ENCODE results near the gene PKHD1. TPM values are rescaled to one million over a fixed set of nuclear protein-coding genes. Genes with fewer than 3 reads are reported as not detected.

PKHD1 gene
- total RNA-seq, 2 donors from 2014 or later, result 33.3 to 53.4 TPM

DNA sequence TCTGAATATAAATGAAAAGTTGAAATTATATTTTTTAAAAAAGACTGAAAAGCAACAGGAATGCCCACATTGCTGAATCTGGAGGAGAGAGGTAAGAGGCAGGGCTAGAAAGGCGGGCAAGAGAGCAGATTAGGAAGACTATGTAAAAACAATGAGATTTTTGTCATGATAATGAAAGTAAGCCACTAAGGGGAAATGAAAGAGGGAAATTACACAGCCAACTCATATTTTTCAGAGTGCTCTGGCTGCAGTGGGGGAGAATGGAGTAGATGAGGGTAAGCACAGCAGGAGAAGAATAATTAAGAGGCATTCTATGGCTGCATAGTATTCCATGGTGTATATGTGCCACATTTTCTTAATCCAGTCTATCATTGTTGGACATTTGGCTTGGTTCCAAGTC, 281.9 kb downstream of the PKHD1 start:
- no peak overlapping the region for H3K4me3 ChIP-seq

DNA sequence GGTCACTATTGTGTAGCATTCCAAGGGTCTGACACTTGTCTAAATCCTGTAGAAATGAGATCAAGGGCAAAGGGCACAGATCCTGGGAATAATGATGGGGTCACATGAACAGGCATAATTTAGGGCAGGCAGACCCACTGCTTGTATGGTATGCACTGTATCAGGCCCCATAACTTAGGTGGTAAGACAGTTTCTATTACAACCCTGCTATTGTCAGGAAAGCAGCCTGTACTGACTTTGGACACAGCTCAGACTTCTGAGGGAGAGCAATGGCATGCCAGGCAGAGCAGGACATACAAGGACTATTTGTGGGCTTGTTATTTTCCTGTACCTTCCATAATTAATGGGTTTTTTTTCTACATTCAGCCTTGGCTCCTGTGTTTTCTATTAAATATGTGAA, 286.8 kb downstream of the PKHD1 start:
- Histone ChIP-seq H3K9me3 (peaks cover 0 to 5% (median 0%) of the 10 kb centered on the region in 3 donors), H3K4me3 (no peak overlapping the region), H3K27me3 (no peaks in the 10 kb centered on the region), H3K4me1 (no peaks in the 10 kb centered on the region), H3K27ac (no peak overlapping the region), H3K36me3 (replicated peaks in 1 of 2; ENCODE audit: insufficient read depth in 1 of 2, low read depth in 2 of 2) (no peaks in the 10 kb centered on the region)
- TF ChIP-seq, protein P1, sequence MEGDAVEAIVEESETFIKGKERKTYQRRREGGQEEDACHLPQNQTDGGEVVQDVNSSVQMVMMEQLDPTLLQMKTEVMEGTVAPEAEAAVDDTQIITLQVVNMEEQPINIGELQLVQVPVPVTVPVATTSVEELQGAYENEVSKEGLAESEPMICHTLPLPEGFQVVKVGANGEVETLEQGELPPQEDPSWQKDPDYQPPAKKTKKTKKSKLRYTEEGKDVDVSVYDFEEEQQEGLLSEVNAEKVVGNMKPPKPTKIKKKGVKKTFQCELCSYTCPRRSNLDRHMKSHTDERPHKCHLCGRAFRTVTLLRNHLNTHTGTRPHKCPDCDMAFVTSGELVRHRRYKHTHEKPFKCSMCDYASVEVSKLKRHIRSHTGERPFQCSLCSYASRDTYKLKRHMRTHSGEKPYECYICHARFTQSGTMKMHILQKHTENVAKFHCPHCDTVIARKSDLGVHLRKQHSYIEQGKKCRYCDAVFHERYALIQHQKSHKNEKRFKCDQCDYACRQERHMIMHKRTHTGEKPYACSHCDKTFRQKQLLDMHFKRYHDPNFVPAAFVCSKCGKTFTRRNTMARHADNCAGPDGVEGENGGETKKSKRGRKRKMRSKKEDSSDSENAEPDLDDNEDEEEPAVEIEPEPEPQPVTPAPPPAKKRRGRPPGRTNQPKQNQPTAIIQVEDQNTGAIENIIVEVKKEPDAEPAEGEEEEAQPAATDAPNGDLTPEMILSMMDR (IDR thresholded peaks at IDR 0.05), result no peak
- no peak for TF ChIP-seq POLR2A (IDR thresholded peaks at IDR 0.05)
- ATAC-seq (no peak), DNase-seq (no peak)
- intact Hi-C loops (cut with DNase I), result no loop called here

More for the DNA sequence above, 281.9 kb downstream of the PKHD1 start:
- DNase-seq (no peak), ATAC-seq (no peak)
- H3K27ac ChIP-seq, result no peak overlapping the region
- no peaks in the 10 kb centered on the region for H3K9me3 ChIP-seq
- intact Hi-C loops (cut with DNase I), result no loop called here
- TF ChIP-seq, protein P1 (IDR thresholded peaks at IDR 0.05), result no peak
- TF ChIP-seq POLR2A (IDR thresholded peaks at IDR 0.05), result no peak
- no peaks in the 10 kb centered on the region for H3K4me1 ChIP-seq
- 70 to 72% methylated on average over 1 of the region's 1 CpG for WGBS, 2 donors
- H3K36me3 ChIP-seq (replicated peaks in 1 of 2; ENCODE audit: insufficient read depth in 1 of 2, low read depth in 2 of 2), result no peaks in the 10 kb centered on the region
- H3K27me3 ChIP-seq, result no peaks in the 10 kb centered on the region

DNA sequence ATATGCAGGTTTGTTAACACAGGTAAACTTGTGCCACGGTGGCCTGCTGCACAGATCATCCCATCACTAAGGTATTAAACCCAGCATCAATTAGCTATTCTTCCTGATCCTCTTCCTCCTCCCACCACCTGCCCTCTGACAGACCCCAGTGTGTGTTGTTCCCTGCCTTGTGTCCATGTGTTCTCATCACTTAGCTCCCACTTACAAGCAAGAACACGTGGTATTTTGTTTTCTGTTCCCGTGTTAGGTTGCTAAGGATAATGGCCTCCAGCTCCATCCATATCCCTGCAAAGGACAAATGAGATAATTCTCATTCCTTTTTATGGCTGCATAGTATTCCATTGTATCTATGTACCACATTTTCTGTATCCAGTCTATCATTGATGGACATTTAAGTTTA, 294.0 kb downstream of the PKHD1 start:
- H3K4me3 ChIP-seq, result no peak overlapping the region
- H3K27me3 ChIP-seq, result no peaks in the 10 kb centered on the region
- peaks cover 0 to 5% (median 0%) of the 10 kb centered on the region in 3 donors for H3K9me3 ChIP-seq
- intact Hi-C loops (cut with DNase I), result no loop called here
- no peaks in the 10 kb centered on the region for H3K36me3 ChIP-seq (replicated peaks in 1 of 2; ENCODE audit: insufficient read depth in 1 of 2, low read depth in 2 of 2)
- DNase-seq (no peak), ATAC-seq (no peak)
- 78 to 87% methylated on average over 3 of the region's 3 CpGs for WGBS, 2 donors
- no peaks in the 10 kb centered on the region for H3K4me1 ChIP-seq
- no peak for TF ChIP-seq POLR2A (IDR thresholded peaks at IDR 0.05)
- TF ChIP-seq, protein P1 (IDR thresholded peaks at IDR 0.05), result no peak
- no peak overlapping the region for H3K27ac ChIP-seq

DNA sequence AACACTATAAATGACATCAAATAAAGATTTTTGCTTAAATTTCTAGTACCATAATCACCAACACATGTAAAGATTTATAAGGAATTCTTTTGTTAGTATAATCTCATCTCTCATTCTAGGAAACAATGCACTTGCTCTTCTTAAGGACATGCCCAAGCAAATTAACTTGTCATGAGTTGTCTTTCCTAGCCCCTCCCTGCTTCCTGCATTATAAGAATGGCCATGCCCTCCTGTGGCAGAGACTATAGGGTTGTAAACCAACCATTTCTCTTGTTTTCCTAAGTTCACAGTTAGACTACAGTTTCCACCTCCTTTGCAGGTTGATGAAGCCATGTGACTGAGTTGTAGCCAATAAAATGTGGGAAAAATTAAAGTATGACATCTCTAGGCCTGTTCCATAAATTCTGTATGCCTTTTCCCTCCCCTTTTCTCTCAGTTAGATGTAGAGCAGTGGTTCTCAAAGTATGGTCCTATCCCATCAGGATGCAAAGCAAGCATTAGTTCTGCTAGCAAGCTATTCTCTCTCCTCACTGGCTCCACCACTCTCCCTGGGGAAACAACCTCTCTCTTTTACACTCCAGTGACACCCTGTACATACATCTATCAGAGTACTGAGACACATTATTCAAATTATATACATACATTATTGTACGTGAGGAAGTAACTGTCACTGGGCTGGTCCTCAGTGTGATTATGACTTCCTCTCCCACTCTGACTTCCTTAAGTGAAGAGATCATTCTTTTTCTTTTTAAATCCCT, 295.0 kb downstream of the PKHD1 start:
- ATAC-seq (no peak), DNase-seq (no peak)
- H3K27ac ChIP-seq, result no peak overlapping the region
- H3K4me1 ChIP-seq, result no peaks in the 10 kb centered on the region
- no peak overlapping the region for H3K4me3 ChIP-seq
- H3K27me3 ChIP-seq, result no peaks in the 10 kb centered on the region
- WGBS, 2 donors, result 38 to 59% methylated on average over 1 of the region's 1 CpG
- peaks cover 0 to 5% (median 0%) of the 10 kb centered on the region in 3 donors for H3K9me3 ChIP-seq
- intact Hi-C loops (cut with DNase I), result no loop called here
- TF ChIP-seq, protein P1 (IDR thresholded peaks at IDR 0.05), result no peak
- no peak for TF ChIP-seq POLR2A (IDR thresholded peaks at IDR 0.05)
- H3K36me3 ChIP-seq (replicated peaks in 1 of 2; ENCODE audit: insufficient read depth in 1 of 2, low read depth in 2 of 2), result no peaks in the 10 kb centered on the region

DNA sequence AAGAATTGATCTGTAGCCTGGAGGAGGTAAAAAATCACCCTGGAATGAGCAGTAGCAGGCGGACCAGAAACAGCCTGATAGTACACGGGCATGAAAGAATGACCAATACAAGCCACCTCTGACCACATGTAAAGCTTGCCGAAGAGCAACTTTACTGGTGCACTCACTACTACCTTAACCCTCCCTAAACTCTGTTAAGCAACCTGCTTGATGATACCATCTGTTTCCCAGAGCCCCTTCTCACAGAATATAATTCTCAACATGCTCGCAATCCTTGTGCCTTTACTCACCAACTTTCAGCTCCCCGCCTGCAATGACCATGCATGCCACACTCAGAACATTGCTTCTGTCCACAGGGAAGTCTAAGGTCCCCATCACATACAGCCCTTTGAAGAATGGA, 296.5 kb downstream of the PKHD1 start:
- no peaks in the 10 kb centered on the region for H3K9me3 ChIP-seq
- TF ChIP-seq POLR2A (IDR thresholded peaks at IDR 0.05), result no peak
- TF ChIP-seq, protein P1 (IDR thresholded peaks at IDR 0.05), result no peak
- DNase-seq, result no peak
- intact Hi-C loops (cut with DNase I), result no loop called here
- no peaks in the 10 kb centered on the region for H3K4me1 ChIP-seq
- H3K27me3 ChIP-seq, result no peaks in the 10 kb centered on the region
- no peaks in the 10 kb centered on the region for H3K36me3 ChIP-seq (replicated peaks in 1 of 2; ENCODE audit: insufficient read depth in 1 of 2, low read depth in 2 of 2)
- H3K4me3 ChIP-seq, result no peak overlapping the region
- 64 to 73% methylated on average over 5 of the region's 5 CpGs for WGBS, 2 donors
- no peak for ATAC-seq
- no peak overlapping the region for H3K27ac ChIP-seq

Measured in body of pancreas (tissue), 4 donors.